Mammary epithelial cell (primary cell): Measurements from ENCODE around the gene TBX15.

Source experiments
- EZH2 ChIP-seq: IDR thresholded peaks from 2 replicates; pipeline ENCODE4 v1.6.1; 2012; ENCODE audit warnings: low read length, inconsistent platforms, borderline replicate concordance
- TF ChIP-seq, protein P1 (sequence below), 2 donors: IDR thresholded peaks in 1 of 2; conservative IDR thresholded peaks in 1 of 2; 2 replicates each; pipeline ENCODE4 v1.5.1; 2011 to 2012; ENCODE audit warnings: inconsistent platforms in 2 of 2, low read length in 2 of 2, mild to moderate bottlenecking in 2 of 2, control low read depth in 1 of 2, low read depth in 1 of 2; ENCODE audit not compliant: insufficient read depth in 1 of 2; ENCODE audit errors: extremely low read depth in 1 of 2

DNA sequence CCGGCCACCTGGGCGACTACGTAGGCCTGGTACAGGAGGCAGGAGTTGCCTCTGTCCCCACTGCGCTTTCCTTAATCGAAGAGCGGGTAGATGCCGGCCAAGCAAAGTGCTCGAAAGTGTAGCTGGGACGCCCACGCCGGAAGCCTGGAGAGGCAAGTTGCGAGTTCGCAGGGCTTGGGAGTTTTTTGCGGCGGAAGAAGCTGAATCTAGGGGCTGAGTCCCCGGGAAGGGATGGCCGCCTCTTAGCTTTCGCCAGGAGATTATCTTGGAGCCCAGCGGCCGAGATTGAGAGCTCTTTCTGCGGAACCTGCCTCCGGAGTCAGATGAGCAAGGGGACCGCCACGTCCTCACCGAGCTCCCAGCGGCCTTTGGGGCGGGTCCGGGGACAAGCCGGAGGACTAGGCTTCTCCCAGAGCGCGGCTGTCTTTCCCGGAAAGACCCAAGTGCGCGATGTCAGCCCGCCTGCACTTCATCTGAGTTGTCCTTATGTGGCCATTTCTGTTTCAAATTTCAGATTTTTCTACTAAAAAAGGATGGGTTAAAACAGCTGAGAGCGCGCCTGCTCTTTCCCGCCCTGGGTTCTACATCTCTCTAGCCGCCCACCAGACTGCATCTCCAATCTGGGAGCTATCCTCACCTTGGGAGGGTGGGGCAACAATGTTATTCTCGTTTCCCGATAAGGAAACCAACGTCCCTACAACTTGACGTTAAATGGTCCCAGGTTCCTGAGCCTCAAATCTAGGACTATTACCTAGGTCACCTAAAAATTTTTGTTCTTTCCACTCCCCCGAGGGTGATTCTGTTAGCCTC is 12.4 kb upstream of the TBX15 start:
- TF ChIP-seq, protein P1, sequence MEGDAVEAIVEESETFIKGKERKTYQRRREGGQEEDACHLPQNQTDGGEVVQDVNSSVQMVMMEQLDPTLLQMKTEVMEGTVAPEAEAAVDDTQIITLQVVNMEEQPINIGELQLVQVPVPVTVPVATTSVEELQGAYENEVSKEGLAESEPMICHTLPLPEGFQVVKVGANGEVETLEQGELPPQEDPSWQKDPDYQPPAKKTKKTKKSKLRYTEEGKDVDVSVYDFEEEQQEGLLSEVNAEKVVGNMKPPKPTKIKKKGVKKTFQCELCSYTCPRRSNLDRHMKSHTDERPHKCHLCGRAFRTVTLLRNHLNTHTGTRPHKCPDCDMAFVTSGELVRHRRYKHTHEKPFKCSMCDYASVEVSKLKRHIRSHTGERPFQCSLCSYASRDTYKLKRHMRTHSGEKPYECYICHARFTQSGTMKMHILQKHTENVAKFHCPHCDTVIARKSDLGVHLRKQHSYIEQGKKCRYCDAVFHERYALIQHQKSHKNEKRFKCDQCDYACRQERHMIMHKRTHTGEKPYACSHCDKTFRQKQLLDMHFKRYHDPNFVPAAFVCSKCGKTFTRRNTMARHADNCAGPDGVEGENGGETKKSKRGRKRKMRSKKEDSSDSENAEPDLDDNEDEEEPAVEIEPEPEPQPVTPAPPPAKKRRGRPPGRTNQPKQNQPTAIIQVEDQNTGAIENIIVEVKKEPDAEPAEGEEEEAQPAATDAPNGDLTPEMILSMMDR (conservative IDR thresholded peaks at IDR 0.05 in 1 of 2, IDR thresholded peaks at IDR 0.05 in 1 of 2; ENCODE audit: extremely low read depth in 1 of 2, insufficient read depth in 1 of 2, low read depth in 1 of 2, low read length in 2 of 2): no peak
- no peak for TF ChIP-seq EZH2
